NB4 (cell line): Measurements from ENCODE around the gene SMC5.

Experiments
- CTCF ChIP-seq: IDR thresholded peaks from one replicate; pipeline ENCODE4 v1.5.1; 2012; ENCODE audit warnings: low read depth, low read length
- POLR2A ChIP-seq: IDR thresholded peaks from 2 replicates; pipeline ENCODE4 v1.6.1; 2011; ENCODE audit warnings: mild to moderate bottlenecking; ENCODE audit not compliant: insufficient read length; ENCODE audit errors: extremely low read depth
- TF ChIP-seq, protein P1 (sequence below): IDR thresholded peaks from 2 replicates; pipeline ENCODE4 v1.6.1; 2011; ENCODE audit warnings: low read depth, low read length

DNA sequence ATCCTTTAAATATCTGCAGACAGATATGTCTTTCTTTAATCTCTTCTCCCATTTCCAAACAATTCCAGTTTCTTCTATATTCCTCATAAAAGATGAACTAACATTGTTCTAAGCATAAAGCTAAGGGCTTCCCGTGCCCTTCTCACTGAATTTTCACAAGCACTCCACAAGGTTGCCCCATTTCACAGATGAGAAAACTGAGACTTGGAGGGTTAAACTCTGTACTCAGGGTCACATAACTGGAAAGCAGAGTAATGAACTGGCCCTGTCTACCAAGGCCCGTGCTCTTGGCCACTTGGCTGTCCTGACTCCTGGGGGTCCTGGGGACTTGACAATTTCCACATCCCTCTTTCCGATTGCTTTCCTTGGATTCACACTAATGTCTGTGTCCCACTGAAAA, 130.4 kb downstream of the SMC5 start:
- TF ChIP-seq CTCF (no peak), POLR2A (no peak)
- TF ChIP-seq, protein P1, sequence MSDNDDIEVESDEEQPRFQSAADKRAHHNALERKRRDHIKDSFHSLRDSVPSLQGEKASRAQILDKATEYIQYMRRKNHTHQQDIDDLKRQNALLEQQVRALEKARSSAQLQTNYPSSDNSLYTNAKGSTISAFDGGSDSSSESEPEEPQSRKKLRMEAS, result no peak
